Endothelial cell of umbilical vein (primary cell): ENCODE data around the gene RAP2A. TPM values are rescaled to one million over a fixed set of nuclear protein-coding genes. Genes with fewer than 3 reads are reported as not detected.

ENCODE experiments used
- BruUV-seq: library from RNA; stranded (reverse); fragments of 400-500 nt; replicated peaks from 2 replicates; lab custom pipeline; 2021; lab: Mats Ljungman, UMichigan
- CTCF ChIA-PET: fragments of 300-600, 350-600 bp; sonication (Branson Sonifier 250); formaldehyde crosslinking; loops from one replicate; lab custom pipeline; 2021; ENCODE audit warnings: antibody characterized with exemption, inconsistent platforms; lab: Charles Lee
- POLR2A ChIA-PET: fragments of 300-600, 350-600 bp; sonication (Branson Sonifier 250); formaldehyde crosslinking; loops from one replicate; lab custom pipeline; 2021; ENCODE audit warnings: antibody characterized with exemption, inconsistent platforms; lab: Charles Lee
- DNase-seq: peaks from one replicate; pipeline ENCODE4 v3.0.0-alpha.2; 2011; ENCODE audit warnings: low read depth, low spot score
- FAIRE-seq: peaks from 2 replicates; lab custom pipeline; 2011; peaks lifted over from hg19 to GRCh38; lab: Jason Lieb, UNC
- H2AFZ ChIP-seq: 2 replicates; pipeline ENCODE4 v1.6.0; 2012; ENCODE audit warnings: low read depth, low read length, control low read depth, inconsistent platforms
- H3K27ac ChIP-seq: 2 replicates; pipeline ENCODE4 v1.5.1; 2011; ENCODE audit warnings: low read depth, mild to moderate bottlenecking, control low read depth, low read length, moderate library complexity; ENCODE audit not compliant: insufficient read depth
- H3K27me3 ChIP-seq, 2 experiments: 2 replicates each; pipeline versions ENCODE4 v1.6.0 to v1.6.1; 2011; ENCODE audit warnings: low read length in 2 of 2, mixed read lengths in 1 of 2; ENCODE audit not compliant: control insufficient read depth in 2 of 2, insufficient read depth in 2 of 2
- H3K36me3 ChIP-seq, 2 experiments: 2 replicates in 1 of 2; 3 replicates in 1 of 2; pipeline ENCODE4 v1.5.1; 2011; ENCODE audit warnings: low read length in 2 of 2, mild to moderate bottlenecking in 1 of 2, moderate library complexity in 1 of 2; ENCODE audit not compliant: control insufficient read depth in 2 of 2, insufficient read depth in 2 of 2; ENCODE audit errors: extremely low read depth in 1 of 2
- H3K4me1 ChIP-seq: 3 replicates; pipeline ENCODE4 v1.5.1; 2011; ENCODE audit warnings: mild to moderate bottlenecking, low read length; ENCODE audit not compliant: control insufficient read depth, insufficient read depth; ENCODE audit errors: extremely low read depth
- H3K4me2 ChIP-seq: 2 replicates; pipeline ENCODE4 v1.6.1; 2011; ENCODE audit warnings: low read length, control low read depth, mixed read lengths; ENCODE audit not compliant: insufficient read depth
- H3K4me3 ChIP-seq, 3 experiments: fragments of 200-600 bp in 1 of 3; sonication (generic), shearing (Covaris generic) in 1 of 3; replicated peaks in 1 of 3; 2 replicates each; pipeline ENCODE4 v1.5.1; 2011 to 2016; ENCODE audit warnings: control low read depth in 3 of 3, low read length in 3 of 3, mild to moderate bottlenecking in 2 of 3, inconsistent platforms in 1 of 3, low read depth in 1 of 3, moderate library complexity in 1 of 3; ENCODE audit not compliant: insufficient read depth in 1 of 3
- H3K79me2 ChIP-seq: 2 replicates; pipeline ENCODE4 v1.6.0; 2012; ENCODE audit warnings: low read length, inconsistent platforms; ENCODE audit not compliant: control insufficient read depth, insufficient read depth
- H3K9ac ChIP-seq: replicated peaks from 2 replicates; pipeline ENCODE3; 2011; ENCODE audit warnings: low read length, control low read depth; ENCODE audit not compliant: insufficient read depth; ENCODE audit errors: extremely low read depth
- H3K9me1 ChIP-seq: replicated peaks from 3 replicates; pipeline ENCODE4 v1.6.0; 2011; ENCODE audit warnings: mild to moderate bottlenecking, low read length; ENCODE audit not compliant: control insufficient read depth, insufficient read depth; ENCODE audit errors: extremely low read depth
- H3K9me3 ChIP-seq: replicated peaks from 2 replicates; pipeline ENCODE4 v1.5.1; 2012; ENCODE audit warnings: low read length, inconsistent platforms; ENCODE audit not compliant: control insufficient read depth, insufficient read depth
- H4K20me1 ChIP-seq: replicated peaks from 2 replicates; pipeline ENCODE3; 2011; ENCODE audit warnings: mild to moderate bottlenecking, low read length; ENCODE audit not compliant: control insufficient read depth, insufficient read depth; ENCODE audit errors: extremely low read depth
- CTCF ChIP-seq, 2 donors: IDR thresholded peaks; 1 replicate in 1 of 2; 2 replicates in 1 of 2; pipeline ENCODE4 v1.5.1; 2011; ENCODE audit warnings: low read length in 2 of 2, mild to moderate bottlenecking in 2 of 2, moderate library complexity in 2 of 2, control low read depth in 1 of 2, inconsistent platforms in 1 of 2, low read depth in 1 of 2; ENCODE audit not compliant: insufficient read depth in 1 of 2; ENCODE audit errors: extremely low read depth in 1 of 2
- JUN ChIP-seq: IDR thresholded peaks from 2 replicates; pipeline ENCODE4 v1.6.1; 2011; ENCODE audit warnings: borderline replicate concordance, low read depth; ENCODE audit not compliant: insufficient read length, insufficient read depth
- MAX ChIP-seq: IDR thresholded peaks from 2 replicates; pipeline ENCODE4 v1.6.1; 2011; ENCODE audit not compliant: insufficient read depth, insufficient read length
- POLR2A ChIP-seq: IDR thresholded peaks from 2 replicates; pipeline ENCODE4 v1.6.1; 2012; ENCODE audit warnings: low read depth, mild to moderate bottlenecking, control low read depth, low read length
- POLR2AphosphoS5 ChIP-seq: IDR thresholded peaks from 2 replicates; pipeline ENCODE4 v1.6.1; 2012; ENCODE audit warnings: low read depth, mild to moderate bottlenecking, control low read depth, low read length, moderate library complexity; ENCODE audit not compliant: insufficient read depth
- dilution Hi-C: fragments of 300-500 bp; cut with MboI; formaldehyde crosslinking; loops from one replicate; pipeline ENCODE4 v1.15.0; 2019; ENCODE audit warnings: low sequenced_read_pairs; ENCODE audit not compliant: extremely low pct_ligation_motif_present
- intact Hi-C: fragments of 100-400 bp; cut with micrococcal nuclease; formaldehyde crosslinking; loops from one replicate; pipeline ENCODE4 v1.10.0; 2022
- polyA plus RNA-seq, 4 experiments: library from polyadenylated mRNA; depleted of rRNA in 3 of 4; stranded (reverse) in 3 of 4; unstranded in 1 of 4; fragments of >200 nt; gene quantifications; 2 replicates each; pipeline versions ENCODE4 v1.2.1 to v1.2.3, GENCODE V29; 2011 to 2012; ENCODE audit warnings: missing spikeins in 1 of 4
- total RNA-seq: library from RNA; stranded (reverse); gene quantifications from 2 replicates; pipeline ENCODE4 v1.2.3, GENCODE V29; 2021

RAP2A gene
- total and polyA plus RNA-seq, 2 donors (not counting 3 experiments of a cell fraction or from before 2014, with no cell fraction given), result 7.8 to 44.4 TPM

GRCh38 chr13:97432917-97433726, 847 bp upstream of the RAP2A start:
- Histone ChIP-seq H3K4me2 (peak overlapping the region; percentile 84), H3K79me2 (peaks cover 33% of the 10 kb centered on the region), H3K4me1 (peaks cover 17% of the 10 kb centered on the region), H3K4me3 (peak overlapping the region; percentile 70 to 87 (median 76)), H3K36me3 (no peaks in the 10 kb centered on the region), H3K9me1 (no peaks in the 10 kb centered on the region), H3K27me3 (no peaks in the 10 kb centered on the region), H4K20me1 (no peaks in the 10 kb centered on the region), H2AFZ (peak overlapping the region; percentile 88), H3K9ac (peak overlapping the region; percentile 95), H3K9me3 (no peaks in the 10 kb centered on the region), H3K27ac (peak overlapping the region; percentile 95)
- dilution Hi-C loops (no loop called here), intact Hi-C loops (loop anchor here (1.0 to 10.0 kb wide), 9 partner anchors 136 to 1378 kb away; partner anchors contain the start of genes MBNL2 and UGGT2)
- ChIA-PET CTCF (interaction anchor here (0.9 to 2.4 kb wide), 9 partner anchors 9 to 415 kb away, joined by 3 to 16 read pairs (median 4); no protein-coding TSS in a partner anchor), POLR2A (interaction anchor here (0.5 to 1.2 kb wide), 5 partner anchors 18 to 415 kb away, joined by 3 to 4 read pairs (median 3); no protein-coding TSS in a partner anchor)
- peak; percentile 99 for FAIRE-seq
- TSS peak; percentile 81 for BruUV-seq
- peak; percentile 100 for DNase-seq
- TF ChIP-seq JUN (no peak), POLR2A (peak; percentile 90), CTCF (IDR thresholded peaks at IDR 0.05; ENCODE audit: extremely low read depth in 1 of 2, insufficient read depth in 1 of 2, low read depth in 1 of 2, low read length in 2 of 2) (no peak), MAX (peak; percentile 98), POLR2AphosphoS5 (peak; percentile 40)
